Measurements from ENCODE around the gene RCAN2. TPM values are rescaled to one million over a fixed set of nuclear protein-coding genes. Genes with fewer than 3 reads are reported as not detected.

The RCAN2 gene
- total RNA-seq, 2 experiments from 2014 or later, result 0.37 to 0.43 TPM

GRCh38 chr6:46265373-46265772 is 225.9 kb downstream of the RCAN2 start:
- CTCF ChIA-PET, result interaction anchor here (1.2 kb wide), 1 partner anchor 12 kb away, joined by 4 read pairs; no protein-coding TSS in a partner anchor

GRCh38 chr6:46263707-46264086 is 227.6 kb downstream of the RCAN2 start:
- Mint-ChIP-seq H3K9me3 (no peaks in the 10 kb centered on the region), H3K27me3 (ENCODE audit: low read depth) (no peaks in the 10 kb centered on the region), H3K27ac (no peak overlapping the region), H3K36me3 (ENCODE audit: low read depth) (no peaks in the 10 kb centered on the region), H3K4me3 (no peak overlapping the region), H3K4me1 (ENCODE audit: low read depth) (no peaks in the 10 kb centered on the region)
- intact Hi-C loops (cut with micrococcal nuclease), result no loop called here
- DNase-seq, result no peak
- CTCF ChIA-PET, result interaction anchor here (0.8 kb wide), 1 partner anchor 174 kb away, joined by 4 read pairs; no protein-coding TSS in a partner anchor

More at GRCh38 chr6:46265373-46265772, 225.9 kb downstream of the RCAN2 start:
- intact Hi-C loops (cut with micrococcal nuclease), result no loop called here
- no peak for DNase-seq
- Mint-ChIP-seq H3K4me1 (ENCODE audit: low read depth) (no peaks in the 10 kb centered on the region), H3K4me3 (no peak overlapping the region), H3K27me3 (ENCODE audit: low read depth) (no peaks in the 10 kb centered on the region), H3K9me3 (no peaks in the 10 kb centered on the region), H3K27ac (no peak overlapping the region), H3K36me3 (ENCODE audit: low read depth) (no peaks in the 10 kb centered on the region)

- Mint-ChIP-seq H3K27ac (no peak overlapping the region), H3K9me3 (no peaks in the 10 kb centered on the region), H3K36me3 (ENCODE audit: low read depth) (no peaks in the 10 kb centered on the region), H3K27me3 (ENCODE audit: low read depth) (no peaks in the 10 kb centered on the region), H3K4me3 (no peak overlapping the region), H3K4me1 (ENCODE audit: low read depth) (no peaks in the 10 kb centered on the region)
- CTCF ChIA-PET, result no interaction called here
- intact Hi-C loops (cut with micrococcal nuclease), result no loop called here
- no peak for DNase-seq
These were observed 228.1 kb downstream of the RCAN2 start for GRCh38 chr6:46262928-46263706.

GRCh38 chr6:46258249-46258648 is 233.0 kb downstream of the RCAN2 start:
- CTCF ChIA-PET, result no interaction called here
- no peak overlapping the region for H3K4me3 Mint-ChIP-seq

GRCh38 chr6:46255528-46255927 is 235.7 kb downstream of the RCAN2 start:
- Mint-ChIP-seq H3K36me3 (ENCODE audit: low read depth) (no peaks in the 10 kb centered on the region), H3K4me3 (no peak overlapping the region), H3K27me3 (ENCODE audit: low read depth) (peaks cover 5% of the 10 kb centered on the region), H3K9me3 (no peaks in the 10 kb centered on the region), H3K4me1 (ENCODE audit: low read depth) (no peaks in the 10 kb centered on the region), H3K27ac (no peak overlapping the region)
- CTCF ChIA-PET, result no interaction called here
- intact Hi-C loops (cut with micrococcal nuclease), result no loop called here
- no peak for DNase-seq

More at GRCh38 chr6:46258249-46258648, 233.0 kb downstream of the RCAN2 start:
- no peaks in the 10 kb centered on the region for H3K9me3 Mint-ChIP-seq
- intact Hi-C loops (cut with micrococcal nuclease), result no loop called here
- no peaks in the 10 kb centered on the region for H3K4me1 Mint-ChIP-seq (ENCODE audit: low read depth)
- no peaks in the 10 kb centered on the region for H3K36me3 Mint-ChIP-seq (ENCODE audit: low read depth)
- H3K27me3 Mint-ChIP-seq (ENCODE audit: low read depth), result peaks cover 4% of the 10 kb centered on the region
- DNase-seq, result no peak
- H3K27ac Mint-ChIP-seq, result no peak overlapping the region

GRCh38 chr6:46254946-46255345 is 236.3 kb downstream of the RCAN2 start:
- Mint-ChIP-seq H3K4me3 (no peak overlapping the region), H3K9me3 (no peaks in the 10 kb centered on the region), H3K27me3 (ENCODE audit: low read depth) (peaks cover 5% of the 10 kb centered on the region), H3K4me1 (ENCODE audit: low read depth) (no peaks in the 10 kb centered on the region), H3K27ac (no peak overlapping the region), H3K36me3 (ENCODE audit: low read depth) (no peaks in the 10 kb centered on the region)
- CTCF ChIA-PET, result no interaction called here
- intact Hi-C loops (cut with micrococcal nuclease), result no loop called here
- DNase-seq, result no peak

- peaks cover 5% of the 10 kb centered on the region for H3K27me3 Mint-ChIP-seq (ENCODE audit: low read depth)
- CTCF ChIA-PET, result no interaction called here
These were observed 236.9 kb downstream of the RCAN2 start for GRCh38 chr6:46254331-46254730.

GRCh38 chr6:46251583-46252339 is 239.5 kb downstream of the RCAN2 start:
- Mint-ChIP-seq H3K27ac (no peak overlapping the region), H3K27me3 (ENCODE audit: low read depth) (peaks cover 3% of the 10 kb centered on the region), H3K4me1 (ENCODE audit: low read depth) (no peaks in the 10 kb centered on the region), H3K4me3 (no peak overlapping the region), H3K9me3 (no peaks in the 10 kb centered on the region), H3K36me3 (ENCODE audit: low read depth) (no peaks in the 10 kb centered on the region)
- intact Hi-C loops (cut with micrococcal nuclease), result no loop called here
- DNase-seq, result no peak
- CTCF ChIA-PET, result interaction anchor here (0.6 kb wide), 1 partner anchor 212 kb away, joined by 3 read pairs; no protein-coding TSS in a partner anchor

More at GRCh38 chr6:46254331-46254730, 236.9 kb downstream of the RCAN2 start:
- intact Hi-C loops (cut with micrococcal nuclease), result no loop called here
- Mint-ChIP-seq H3K4me3 (no peak overlapping the region), H3K9me3 (no peaks in the 10 kb centered on the region), H3K4me1 (ENCODE audit: low read depth) (no peaks in the 10 kb centered on the region), H3K36me3 (ENCODE audit: low read depth) (no peaks in the 10 kb centered on the region), H3K27ac (no peak overlapping the region)
- no peak for DNase-seq

GRCh38 chr6:46248143-46248542 is 243.1 kb downstream of the RCAN2 start:
- CTCF ChIA-PET, result no interaction called here
- H3K27me3 Mint-ChIP-seq (ENCODE audit: low read depth), result peaks cover 3% of the 10 kb centered on the region

GRCh38 chr6:46246727-46247126 is 244.5 kb downstream of the RCAN2 start:
- no peak for DNase-seq
- Mint-ChIP-seq H3K27ac (no peak overlapping the region), H3K4me3 (no peak overlapping the region), H3K4me1 (ENCODE audit: low read depth) (no peaks in the 10 kb centered on the region), H3K36me3 (ENCODE audit: low read depth) (no peaks in the 10 kb centered on the region), H3K9me3 (no peaks in the 10 kb centered on the region), H3K27me3 (ENCODE audit: low read depth) (peaks cover 3% of the 10 kb centered on the region)
- CTCF ChIA-PET, result no interaction called here
- intact Hi-C loops (cut with micrococcal nuclease), result no loop called here

More at GRCh38 chr6:46248143-46248542, 243.1 kb downstream of the RCAN2 start:
- Mint-ChIP-seq H3K9me3 (no peaks in the 10 kb centered on the region), H3K27ac (no peak overlapping the region), H3K4me1 (ENCODE audit: low read depth) (no peaks in the 10 kb centered on the region), H3K36me3 (ENCODE audit: low read depth) (no peaks in the 10 kb centered on the region), H3K4me3 (no peak overlapping the region)
- DNase-seq, result no peak
- intact Hi-C loops (cut with micrococcal nuclease), result no loop called here

GRCh38 chr6:46246081-46246480 is 245.2 kb downstream of the RCAN2 start:
- H3K4me3 Mint-ChIP-seq, result no peak overlapping the region
- no peaks in the 10 kb centered on the region for H3K36me3 Mint-ChIP-seq (ENCODE audit: low read depth)
- no peaks in the 10 kb centered on the region for H3K4me1 Mint-ChIP-seq (ENCODE audit: low read depth)
- intact Hi-C loops (cut with micrococcal nuclease), result no loop called here
- DNase-seq, result no peak
- no peak overlapping the region for H3K27ac Mint-ChIP-seq
- H3K27me3 Mint-ChIP-seq (ENCODE audit: low read depth), result peaks cover 3% of the 10 kb centered on the region
- no peaks in the 10 kb centered on the region for H3K9me3 Mint-ChIP-seq
- CTCF ChIA-PET, result interaction anchor here (1.8 kb wide), 1 partner anchor 156 kb away, joined by 3 read pairs; no protein-coding TSS in a partner anchor

GRCh38 chr6:46244670-46245069 is 246.6 kb downstream of the RCAN2 start:
- H3K36me3 Mint-ChIP-seq (ENCODE audit: low read depth), result no peaks in the 10 kb centered on the region
- no peaks in the 10 kb centered on the region for H3K4me1 Mint-ChIP-seq (ENCODE audit: low read depth)
- H3K9me3 Mint-ChIP-seq, result no peaks in the 10 kb centered on the region
- CTCF ChIA-PET, result interaction anchor here (0.6 to 1.8 kb wide), 3 partner anchors 154 to 1559 kb away, joined by 3 read pairs; no protein-coding TSS in a partner anchor
- DNase-seq, result no peak
- no peak overlapping the region for H3K4me3 Mint-ChIP-seq
- no peak overlapping the region for H3K27ac Mint-ChIP-seq
- intact Hi-C loops (cut with micrococcal nuclease), result no loop called here
- H3K27me3 Mint-ChIP-seq (ENCODE audit: low read depth), result peaks cover 1% of the 10 kb centered on the region
